H1 (cell line): ENCODE measurements around the gene SV2B. TPM values are rescaled to one million over a fixed set of nuclear protein-coding genes. Genes with fewer than 3 reads are reported as not detected.

ENCODE experiments used
- CTCF ChIA-PET: fragments of 300-600 bp; sonication (Branson Sonifier 250); formaldehyde crosslinking; loops from one replicate; lab custom pipeline; 2021; ENCODE audit not compliant: partially characterized antibody; lab: Charles Lee
- POLR2A ChIA-PET: fragments of 300-600 bp; sonication (Branson Sonifier 250); formaldehyde crosslinking; loops from one replicate; lab custom pipeline; 2021; ENCODE audit warnings: inconsistent platforms; ENCODE audit not compliant: partially characterized antibody; lab: Charles Lee
- DNase-seq, 2 experiments: peaks; one replicate each; pipeline versions ENCODE4 v3.0.0 to v3.0.0-alpha.2; 2010 to 2022; ENCODE audit warnings: low spot score in 2 of 2, low read depth in 1 of 2, mixed read lengths in 1 of 2
- FAIRE-seq: peaks from 2 replicates; lab custom pipeline; 2011; peaks lifted over from hg19 to GRCh38; lab: Jason Lieb, UNC
- H2AFZ ChIP-seq: 2 replicates; pipeline ENCODE4 v1.8.1; 2012; ENCODE audit warnings: low read length, inconsistent platforms
- H2AK5ac ChIP-seq: 2 replicates; pipeline ENCODE4 v1.6.1; 2013; ENCODE audit warnings: low read depth, low read length
- H2BK120ac ChIP-seq: replicated peaks from 2 replicates; pipeline ENCODE3; 2013; ENCODE audit warnings: low read depth, low read length, inconsistent platforms
- H2BK12ac ChIP-seq: 2 replicates; pipeline ENCODE4 v1.6.1; 2013; ENCODE audit warnings: low read depth, low read length
- H2BK15ac ChIP-seq: 2 replicates; pipeline ENCODE4 v1.6.1; 2013; ENCODE audit warnings: low read length
- H2BK20ac ChIP-seq: 2 replicates; pipeline ENCODE4 v1.6.1; 2013; ENCODE audit warnings: low read length
- H2BK5ac ChIP-seq: 2 replicates; pipeline ENCODE4 v1.6.1; 2013; ENCODE audit warnings: low read depth, low read length
- H3K14ac ChIP-seq: 2 replicates; pipeline ENCODE4 v1.6.1; 2013; ENCODE audit warnings: inconsistent platforms; ENCODE audit not compliant: insufficient read length
- H3K18ac ChIP-seq: 2 replicates; pipeline ENCODE4 v1.6.1; 2013; ENCODE audit warnings: low read length; ENCODE audit errors: extremely low read depth
- H3K23ac ChIP-seq: 2 replicates; pipeline ENCODE4 v1.6.1; 2013; ENCODE audit warnings: inconsistent platforms; ENCODE audit not compliant: insufficient read length
- H3K23me2 ChIP-seq: 2 replicates; pipeline ENCODE4 v1.6.1; 2013; ENCODE audit warnings: low read depth, low read length
- H3K27ac ChIP-seq: 2 replicates; pipeline ENCODE4 v1.6.1; 2011; ENCODE audit warnings: low read depth, low read length, inconsistent platforms
- H3K27me3 ChIP-seq, 4 experiments: replicated peaks in 1 of 4; 1 replicate in 1 of 4; 2 replicates in 3 of 4; pipeline versions ENCODE4 v1.6.1 to v1.8.1; 2011 to 2013; ENCODE audit warnings: low read length in 3 of 4, mild to moderate bottlenecking in 3 of 4, inconsistent platforms in 2 of 4, mixed read lengths in 2 of 4, moderate library complexity in 1 of 4; ENCODE audit not compliant: control insufficient read depth in 3 of 4, insufficient read depth in 3 of 4; ENCODE audit errors: extremely low read depth in 1 of 4
- H3K36me3 ChIP-seq, 4 experiments: 2 replicates each; pipeline versions ENCODE4 v1.6.1 to v1.8.1; 2011 to 2013; ENCODE audit warnings: mild to moderate bottlenecking in 4 of 4, low read length in 3 of 4, moderate library complexity in 2 of 4, control low read depth in 1 of 4, inconsistent platforms in 1 of 4; ENCODE audit not compliant: insufficient read depth in 4 of 4, control insufficient read depth in 2 of 4
- H3K4ac ChIP-seq: replicated peaks from 2 replicates; pipeline ENCODE3; 2013; ENCODE audit warnings: low read length, low read depth, mixed read lengths, inconsistent platforms; ENCODE audit not compliant: insufficient read length
- H3K4me1 ChIP-seq, 4 experiments: replicated peaks in 1 of 4; 1 replicate in 1 of 4; 2 replicates in 3 of 4; pipeline versions ENCODE4 v1.6.1 to v1.8.1; 2011 to 2013; ENCODE audit warnings: low read length in 3 of 4, inconsistent platforms in 2 of 4, mixed read lengths in 1 of 4; ENCODE audit not compliant: insufficient read depth in 4 of 4, control insufficient read depth in 3 of 4
- H3K4me2 ChIP-seq, 2 experiments: 2 replicates each; pipeline versions ENCODE4 v1.6.1 to v1.8.1; 2011 to 2013; ENCODE audit warnings: low read depth in 2 of 2, low read length in 2 of 2, control low read depth in 1 of 2, inconsistent platforms in 1 of 2, mild to moderate bottlenecking in 1 of 2; ENCODE audit not compliant: insufficient read depth in 1 of 2
- H3K4me3 ChIP-seq, 4 experiments: fragments of 200-600, 300-600 bp in 1 of 4; sonication (generic), shearing (Covaris generic), sonication (Bioruptor Twin) in 1 of 4; 2 replicates each; pipeline versions ENCODE4 v1.5.1 to v1.8.1; 2011 to 2016; ENCODE audit warnings: low read length in 4 of 4, low read depth in 3 of 4, control low read depth in 2 of 4, inconsistent platforms in 2 of 4, mild to moderate bottlenecking in 2 of 4, mixed read lengths in 1 of 4, moderate library complexity in 1 of 4; ENCODE audit not compliant: insufficient read depth in 2 of 4; ENCODE audit errors: extremely low read depth in 1 of 4
- H3K56ac ChIP-seq: replicated peaks from 2 replicates; pipeline ENCODE3; 2013; ENCODE audit warnings: low read depth, mild to moderate bottlenecking, mixed read lengths, low read length, inconsistent platforms; ENCODE audit not compliant: insufficient read length
- H3K79me1 ChIP-seq: 2 replicates; pipeline ENCODE4 v1.6.1; 2013; ENCODE audit warnings: low read depth, low read length, control low read depth
- H3K79me2 ChIP-seq, 2 experiments: 2 replicates each; pipeline versions ENCODE4 v1.6.1 to v1.8.1; 2012 to 2013; ENCODE audit warnings: low read length in 2 of 2, mild to moderate bottlenecking in 2 of 2, inconsistent platforms in 1 of 2; ENCODE audit not compliant: insufficient read depth in 2 of 2, control insufficient read depth in 1 of 2
- H3K9ac ChIP-seq, 4 experiments: replicated peaks in 1 of 4; 1 replicate in 1 of 4; 2 replicates in 3 of 4; pipeline versions ENCODE4 v1.6.1 to v1.8.1; 2011 to 2013; ENCODE audit warnings: low read depth in 3 of 4, low read length in 3 of 4, control low read depth in 2 of 4, mild to moderate bottlenecking in 2 of 4, moderate library complexity in 2 of 4, inconsistent platforms in 1 of 4; ENCODE audit errors: extremely low read depth in 1 of 4
- H3K9me3 ChIP-seq, 2 experiments: 2 replicates each; pipeline versions ENCODE4 v1.6.1 to v1.8.1; 2012 to 2013; ENCODE audit warnings: mild to moderate bottlenecking in 2 of 2, moderate library complexity in 2 of 2, control low read depth in 1 of 2, inconsistent platforms in 1 of 2, low read depth in 1 of 2, low read length in 1 of 2, mixed read lengths in 1 of 2; ENCODE audit not compliant: insufficient read depth in 2 of 2
- H4K20me1 ChIP-seq, 2 experiments: replicated peaks in 1 of 2; 2 replicates each; pipeline versions ENCODE3 to v1.8.1; 2011 to 2013; ENCODE audit warnings: inconsistent platforms in 2 of 2, low read length in 2 of 2, mild to moderate bottlenecking in 1 of 2; ENCODE audit not compliant: insufficient read depth in 2 of 2, control insufficient read depth in 1 of 2
- H4K5ac ChIP-seq: 2 replicates; pipeline ENCODE4 v1.6.1; 2013; ENCODE audit warnings: low read length, low read depth, mixed read lengths, inconsistent platforms; ENCODE audit not compliant: insufficient read length
- H4K8ac ChIP-seq: 2 replicates; pipeline ENCODE4 v1.8.0; 2013; ENCODE audit warnings: mild to moderate bottlenecking, moderate library complexity, low read length, inconsistent platforms; ENCODE audit not compliant: insufficient read depth; ENCODE audit errors: extremely low read depth
- H4K91ac ChIP-seq: replicated peaks from 2 replicates; pipeline ENCODE3; 2013; ENCODE audit warnings: low read length, mixed read lengths, inconsistent platforms; ENCODE audit not compliant: insufficient read length
- CBX5 ChIP-seq: fragments of 300-800, 300-1000 bp; sonication (generic); IDR thresholded peaks from 2 replicates; pipeline ENCODE4 v1.7.1; 2016; ENCODE audit warnings: antibody characterized with exemption, low read length, low read depth
- HDAC6 ChIP-seq: IDR thresholded peaks from one replicate; pipeline ENCODE4 v1.7.1; 2012; ENCODE audit warnings: low read depth, mild to moderate bottlenecking, inconsistent platforms, low read length, moderate library complexity
- JUN ChIP-seq: IDR thresholded peaks from 2 replicates; pipeline ENCODE4 v1.6.1; 2011; ENCODE audit warnings: low read depth, mild to moderate bottlenecking, improper control_type of control experiment, low read length
- JUND ChIP-seq: IDR thresholded peaks from 2 replicates; pipeline ENCODE4 v1.6.1; 2011; ENCODE audit warnings: mild to moderate bottlenecking, improper control_type of control experiment, low read length
- SRF ChIP-seq: IDR thresholded peaks from 2 replicates; pipeline ENCODE4 v1.6.1; 2011; ENCODE audit warnings: mild to moderate bottlenecking, low read depth, low read length, moderate library complexity
- WGBS, 2 experiments: shearing (Covaris generic) in 1 of 2; methylation state at CpG; one replicate each; pipeline versions ENCODE4 v1.1.6 to v1.1.7; 2013 to 2015; ENCODE audit warnings: low lambda C conversion rate in 2 of 2, mixed read lengths in 2 of 2, inconsistent platforms in 1 of 2, low coverage in 1 of 2, missing lambda C conversion rate in 1 of 2; ENCODE audit not compliant: insufficient replicate concordance in 2 of 2, insufficient coverage in 1 of 2, insufficient read length in 1 of 2; ENCODE audit errors: extremely low coverage in 1 of 2, missing lambda C conversion rate in 1 of 2; 5-methylcytosine and 5-hydroxymethylcytosine counted together
- polyA plus RNA-seq, 7 experiments: library from polyadenylated mRNA; depleted of rRNA in 3 of 7; stranded (reverse) in 5 of 7; unstranded in 2 of 7; fragments of >200 nt in 5 of 7; fragments of 200-250 nt in 2 of 7; gene quantifications; 1 replicate in 5 of 7; 2 replicates in 1 of 7; 4 replicates in 1 of 7; pipeline versions ENCODE4 v1.2.1 to v1.2.3, GENCODE V29; 2011 to 2013; ENCODE audit warnings: missing spikeins in 2 of 7, mixed read lengths in 2 of 7
- total RNA-seq: library from RNA; stranded (reverse); fragmentation: NEBNext Ultra II Directional; extraction: Animal tissue kit (Norgen Biotek cat#: 25700); gene quantifications from 2 replicates; pipeline ENCODE4 v1.2.1, GENCODE V29; 2021

The SV2B gene
- total and polyA plus RNA-seq, 2 of the 8 experiments (the other 6 are each of a cell fraction or from before 2014, with no cell fraction given) = 0.09 to 0.20 TPM

GRCh38 chr15:91319371-91320059, 219.5 kb downstream of the SV2B start:
- Histone ChIP-seq H2AFZ (no peak overlapping the region), H2BK120ac (no peak overlapping the region), H3K79me1 (no peaks in the 10 kb centered on the region), H2BK5ac (no peak overlapping the region), H2AK5ac (no peak overlapping the region), H2BK12ac (no peak overlapping the region), H4K8ac (no peak overlapping the region), H3K4me2 (no peak overlapping the region), H4K91ac (no peak overlapping the region), H3K9me3 (no peaks in the 10 kb centered on the region), H3K27ac (no peak overlapping the region), H3K27me3 (no peaks in the 10 kb centered on the region), H3K23ac (no peak overlapping the region), H4K5ac (no peak overlapping the region), H3K56ac (no peak overlapping the region), H3K9ac (no peak overlapping the region), H3K79me2 (no peaks in the 10 kb centered on the region), H3K4me1 (no peaks in the 10 kb centered on the region), H4K20me1 (no peaks in the 10 kb centered on the region), H3K4ac (no peak overlapping the region), H3K23me2 (no peaks in the 10 kb centered on the region), H3K14ac (no peak overlapping the region), H2BK15ac (no peak overlapping the region), H3K18ac (no peak overlapping the region), H3K4me3 (no peak overlapping the region), H2BK20ac (no peak overlapping the region), H3K36me3 (no peaks in the 10 kb centered on the region)
- ChIA-PET CTCF (interaction anchor here (2.1 kb wide), 1 partner anchor 17 kb away, joined by 7 read pairs; no protein-coding TSS in a partner anchor), POLR2A (no interaction called here)
- DNase-seq (no peak), FAIRE-seq (no peak)
- WGBS, 2 experiments = 83% methylated on average over 5 of the region's 5 CpGs; no CpG with 5 or more reads in 1 of the 2 experiments
- TF ChIP-seq HDAC6 (no peak), CBX5 (no peak), JUND (no peak), SRF (no peak), JUN (no peak)
